CD4-positive, alpha-beta T cell treated with Interleukin-15 for 1 hour (primary cell): ENCODE measurements around the gene HOXD1.

Experiments used
- DNase-seq: peaks from one replicate; pipeline ENCODE4 v3.0.0-alpha.2; 2020

Gene HOXD1

DNA sequence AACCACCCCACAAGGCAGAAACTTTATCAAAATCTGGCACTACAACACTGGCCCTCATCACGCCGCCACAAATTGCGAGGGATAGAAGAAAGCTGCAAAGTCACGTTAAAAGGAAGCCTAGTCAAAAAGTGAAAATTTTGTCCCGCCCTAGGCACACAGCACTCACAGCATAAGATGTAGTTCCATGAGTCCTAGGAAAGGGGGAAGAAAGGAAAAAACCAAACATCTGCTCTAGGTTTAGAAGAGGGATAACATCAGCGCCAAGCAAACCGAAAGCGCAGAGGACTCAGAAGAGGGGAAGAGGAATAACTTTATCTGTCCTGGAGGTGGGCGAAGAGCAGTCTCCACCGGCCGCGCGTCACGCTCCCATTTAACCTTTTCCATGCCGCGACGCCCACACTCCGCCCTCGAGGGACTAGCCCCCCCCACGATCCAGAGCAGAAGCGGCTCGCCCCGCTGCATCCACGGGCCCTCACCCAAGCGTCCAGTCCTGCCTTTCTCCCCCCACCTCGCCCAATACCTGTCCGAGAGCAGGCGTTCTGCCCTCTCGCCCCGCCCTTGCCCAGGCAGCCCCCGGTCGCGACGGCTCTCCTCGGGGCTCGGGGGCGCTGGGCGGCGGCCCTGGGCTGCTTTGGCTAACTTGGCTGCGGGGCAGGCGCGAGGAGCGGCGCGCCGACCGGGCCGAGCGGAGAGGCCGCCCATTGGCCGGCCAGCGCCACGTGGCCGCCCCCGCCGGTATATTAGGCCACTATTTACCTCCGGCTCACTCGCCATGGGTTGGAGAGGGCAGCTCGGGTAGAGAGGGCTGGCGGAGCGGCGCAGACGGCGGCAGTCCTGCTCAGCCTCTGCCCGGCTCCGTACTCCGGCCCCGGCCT, at the start of gene HOXD1:
Gene HOXD1 (plus strand): TSS at position 770 of the 875 bp plus-strand sequence. CDS start 134 bp downstream, outside the sequence.
- DNase-seq = no peak

DNA sequence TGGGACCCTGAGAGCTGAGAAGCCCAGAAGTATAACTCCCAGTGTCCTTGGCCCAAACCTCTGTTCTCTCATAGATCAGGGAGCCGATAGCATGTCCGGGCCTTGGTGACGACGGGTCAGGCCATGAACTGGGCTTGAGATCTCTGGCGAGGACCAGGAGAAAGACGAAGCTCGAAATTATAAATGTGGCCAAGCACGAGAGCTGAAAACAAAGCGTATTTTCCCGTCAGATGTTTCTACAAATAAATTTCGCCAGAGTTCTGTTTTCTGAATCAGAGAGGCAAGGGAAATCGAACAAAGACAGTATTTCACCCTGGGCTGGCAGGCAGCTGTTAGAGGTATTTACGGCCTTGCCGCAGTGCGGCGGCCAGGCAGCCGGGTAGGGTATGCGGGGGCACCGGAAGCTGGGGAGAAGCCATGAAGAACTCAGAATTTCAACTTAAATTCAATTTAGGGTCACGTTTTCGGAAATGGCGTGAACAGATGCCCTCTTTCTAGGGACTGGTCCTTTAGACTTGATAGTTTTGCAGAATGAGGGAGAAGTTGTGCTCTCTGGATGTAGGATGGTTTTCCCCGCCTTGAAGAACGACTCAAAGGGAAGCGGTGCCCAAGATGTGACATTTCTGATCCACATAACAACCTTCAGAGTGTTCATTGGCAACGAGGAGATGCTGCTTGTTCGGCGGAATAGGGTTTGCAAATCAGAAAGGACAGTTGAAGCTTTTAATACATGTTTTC, 49.4 kb upstream of the HOXD1 start:
- no peak for DNase-seq

DNA sequence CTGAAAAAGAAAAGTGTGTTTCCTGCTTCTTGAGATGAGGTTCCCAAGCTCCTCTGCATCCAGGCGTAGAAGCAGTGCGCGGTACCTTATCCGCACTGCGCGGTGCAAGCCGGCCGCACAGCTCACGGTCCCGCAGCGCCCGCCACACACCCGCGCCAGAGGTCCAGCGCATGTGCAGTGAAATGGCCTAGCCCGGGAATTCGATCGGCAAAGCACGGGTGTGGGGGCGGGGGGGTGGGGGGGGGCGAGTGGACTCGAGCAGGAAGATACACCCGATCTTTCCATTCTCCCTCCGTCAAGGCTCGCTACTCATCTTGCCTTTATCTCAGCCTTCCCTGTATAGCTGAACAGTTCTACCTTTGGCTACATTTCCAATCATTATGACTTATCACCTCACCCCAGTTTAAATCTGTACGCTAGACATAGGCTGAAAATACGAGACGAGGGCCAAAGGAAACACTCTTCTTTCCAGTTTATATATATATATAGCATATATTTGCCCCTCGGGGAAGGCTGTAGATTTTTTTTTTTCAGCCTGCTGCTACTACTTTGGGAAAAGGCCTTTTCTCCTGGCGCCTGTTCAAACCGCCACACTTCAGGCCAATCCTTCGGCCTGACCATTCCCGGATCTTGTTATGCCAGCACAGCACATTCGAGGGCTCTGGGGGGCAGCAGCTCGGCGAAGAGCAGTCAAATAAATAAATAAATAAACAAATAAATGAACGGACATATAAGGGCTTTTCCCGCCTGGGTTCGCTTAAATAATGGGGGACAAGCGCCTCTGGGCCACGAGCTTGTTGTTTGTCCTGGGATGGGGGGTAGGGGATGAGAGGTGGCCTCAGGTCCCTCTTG, 48.6 kb upstream of the HOXD1 start:
- no peak for DNase-seq

DNA sequence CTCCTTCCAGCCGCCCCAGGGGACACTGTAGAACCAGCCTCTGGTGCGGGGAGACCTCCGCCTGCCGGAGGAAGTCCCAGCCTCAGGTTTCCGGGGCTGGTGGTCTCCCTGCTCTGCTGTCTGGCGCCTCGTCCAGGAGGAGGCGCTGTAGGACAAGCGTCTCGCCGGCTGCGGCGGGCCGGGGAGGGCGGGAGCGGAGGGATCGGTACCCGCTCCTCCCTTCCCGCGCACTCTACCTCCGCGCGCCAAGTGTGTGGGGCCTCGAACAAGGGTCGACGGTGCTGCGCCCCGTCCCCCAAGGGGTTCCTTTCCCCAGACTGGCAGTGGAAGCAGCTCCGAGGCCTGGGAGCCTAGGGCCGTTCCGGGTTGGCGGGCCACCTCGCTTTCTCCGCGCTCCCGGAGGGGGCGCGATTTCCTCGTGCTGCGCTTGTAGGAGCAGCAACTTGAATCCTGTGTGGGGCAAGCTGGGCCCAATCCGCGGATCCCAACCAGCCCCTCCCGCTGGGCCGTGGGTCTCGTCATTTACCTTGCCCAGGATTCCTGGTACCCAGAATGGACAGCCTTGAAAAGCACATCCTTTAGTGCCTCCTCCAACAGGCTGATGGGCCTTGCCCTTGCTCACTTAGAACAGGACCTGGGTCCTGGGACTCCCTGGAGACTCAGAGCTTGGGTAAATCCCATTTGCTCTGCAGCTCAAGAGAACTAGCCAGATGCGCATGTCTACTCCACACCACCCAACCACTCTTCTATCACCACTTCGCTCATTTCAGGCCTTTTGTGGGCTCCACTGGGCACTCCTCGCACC, 47.8 kb upstream of the HOXD1 start:
- DNase-seq = peak; percentile 53

DNA sequence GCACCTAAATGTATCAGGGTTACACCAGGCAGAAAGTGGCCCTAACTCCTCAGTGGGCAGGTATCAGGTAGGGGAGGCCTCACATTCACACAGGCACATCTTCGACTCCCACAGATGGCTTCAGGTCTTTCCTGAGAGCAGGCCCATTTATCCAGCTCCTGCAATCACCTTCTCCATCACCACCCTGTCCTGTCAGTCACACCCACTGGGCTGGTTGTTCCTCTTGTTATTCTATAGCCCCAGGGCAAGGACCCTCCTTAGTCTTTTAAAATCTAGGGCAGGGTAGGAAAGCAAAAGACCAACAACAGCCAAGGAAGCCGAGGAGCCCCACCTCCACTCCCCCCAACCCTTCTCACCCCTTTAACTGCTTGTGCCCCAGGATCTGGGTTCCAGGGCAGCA, 46.2 kb upstream of the HOXD1 start:
- DNase-seq = no peak

DNA sequence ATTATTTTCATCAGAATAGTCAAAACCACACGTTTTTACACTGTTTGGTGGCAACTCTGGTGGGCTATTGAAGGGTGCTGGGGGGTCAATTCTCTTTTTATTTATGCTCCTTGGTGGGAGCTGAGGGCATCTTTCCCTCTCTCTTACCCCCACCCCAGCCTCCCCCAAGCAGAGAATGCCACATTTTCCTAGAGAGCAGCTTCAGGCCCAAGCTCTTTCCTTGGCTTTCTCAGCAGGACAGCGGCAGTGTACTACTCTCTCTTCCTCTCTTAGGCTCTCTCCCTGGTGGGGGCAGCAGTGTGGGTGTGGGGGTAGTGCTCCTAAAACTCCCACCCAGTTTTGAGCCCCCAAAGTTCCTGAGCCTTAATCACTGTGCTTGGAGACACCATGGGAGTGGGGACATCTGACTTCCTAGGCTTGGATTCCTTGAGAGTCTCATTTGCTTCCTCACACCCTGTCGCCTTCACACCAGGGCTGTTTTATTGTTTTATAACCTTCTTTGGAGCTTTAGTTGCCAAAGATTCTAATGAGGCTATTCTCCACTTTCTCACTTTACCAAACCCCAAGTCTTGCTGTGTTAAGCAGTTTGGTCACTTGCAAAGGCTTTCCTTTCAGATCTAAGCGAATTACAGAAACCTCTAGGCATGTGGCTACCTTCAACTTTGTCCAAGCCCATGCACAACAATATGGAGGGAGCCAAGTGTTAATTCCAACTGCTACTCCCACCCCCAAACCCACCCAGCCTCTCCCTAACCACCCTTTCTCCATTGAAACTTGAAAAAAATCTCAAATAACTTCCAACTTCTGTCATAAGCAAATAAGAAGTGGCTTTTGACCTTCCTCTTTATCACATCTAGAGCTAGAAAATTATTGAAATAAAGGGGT, 43.1 kb upstream of the HOXD1 start:
- no peak for DNase-seq

DNA sequence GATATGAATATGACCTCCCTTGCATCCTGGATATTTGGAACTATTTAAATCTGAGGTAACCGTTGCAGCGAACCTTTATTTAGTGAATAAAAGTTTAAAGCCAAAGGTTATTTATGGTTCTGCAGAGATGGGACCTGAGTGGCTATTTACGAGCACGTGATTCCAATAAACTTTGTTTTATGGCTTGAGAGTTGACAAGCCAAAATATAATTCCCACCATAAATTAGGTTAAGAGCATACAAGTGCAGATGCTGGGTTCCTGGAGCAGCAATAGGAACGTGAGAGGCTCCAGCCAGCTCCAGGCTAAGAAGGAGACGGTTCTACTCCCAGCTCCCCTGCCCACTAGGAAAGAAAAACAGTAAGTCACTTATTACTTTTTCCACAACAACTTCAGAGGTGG, 42.4 kb upstream of the HOXD1 start:
- DNase-seq = no peak

DNA sequence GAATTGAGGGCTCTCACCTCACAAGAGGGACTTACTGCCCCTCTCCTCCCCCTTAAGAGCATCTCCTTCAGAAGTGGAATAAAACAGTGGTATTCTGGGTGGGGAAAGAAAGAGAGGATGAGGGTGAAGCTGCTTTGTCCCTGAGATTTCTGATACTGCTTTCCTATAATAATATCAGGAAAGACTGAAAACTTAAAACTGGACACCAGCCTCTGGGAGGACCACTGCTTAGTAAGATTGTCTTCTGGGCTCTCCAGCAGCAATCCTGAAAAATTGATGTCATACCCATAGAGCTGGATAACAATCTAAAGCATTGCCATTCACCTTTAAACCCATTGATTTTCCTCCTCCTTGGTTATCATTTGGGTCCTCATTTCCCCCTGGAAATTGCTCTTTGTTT, 41.8 kb upstream of the HOXD1 start:
- DNase-seq = no peak

DNA sequence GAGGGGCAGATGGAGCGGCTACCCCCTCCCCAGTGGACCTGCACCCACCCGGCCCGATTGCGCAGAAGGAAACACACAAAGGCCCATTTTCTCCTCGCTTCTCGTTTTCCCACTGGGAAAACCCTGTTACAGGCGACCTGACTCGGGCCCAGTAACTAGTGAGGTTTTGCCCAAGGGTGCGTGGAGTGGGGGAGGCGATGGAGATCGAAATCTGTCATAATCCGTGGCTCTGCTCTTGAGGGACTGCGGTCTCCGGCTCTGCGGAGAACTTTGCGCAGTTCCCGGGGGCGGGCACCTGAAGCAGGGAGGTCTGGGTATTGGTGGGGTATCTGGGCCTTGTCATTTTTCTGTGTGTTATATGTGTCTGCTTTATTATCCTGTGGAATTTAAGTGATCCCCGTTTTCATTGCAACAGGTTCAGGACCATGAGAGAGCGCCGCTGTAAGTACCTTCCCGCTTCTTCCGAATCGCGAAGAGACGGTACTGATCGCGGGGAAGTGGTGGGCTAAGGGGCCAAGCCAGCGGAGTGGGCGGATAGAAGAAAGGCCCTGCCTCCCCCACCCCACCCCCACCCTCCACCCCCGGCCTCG, 41.2 kb upstream of the HOXD1 start:
- no peak for DNase-seq

DNA sequence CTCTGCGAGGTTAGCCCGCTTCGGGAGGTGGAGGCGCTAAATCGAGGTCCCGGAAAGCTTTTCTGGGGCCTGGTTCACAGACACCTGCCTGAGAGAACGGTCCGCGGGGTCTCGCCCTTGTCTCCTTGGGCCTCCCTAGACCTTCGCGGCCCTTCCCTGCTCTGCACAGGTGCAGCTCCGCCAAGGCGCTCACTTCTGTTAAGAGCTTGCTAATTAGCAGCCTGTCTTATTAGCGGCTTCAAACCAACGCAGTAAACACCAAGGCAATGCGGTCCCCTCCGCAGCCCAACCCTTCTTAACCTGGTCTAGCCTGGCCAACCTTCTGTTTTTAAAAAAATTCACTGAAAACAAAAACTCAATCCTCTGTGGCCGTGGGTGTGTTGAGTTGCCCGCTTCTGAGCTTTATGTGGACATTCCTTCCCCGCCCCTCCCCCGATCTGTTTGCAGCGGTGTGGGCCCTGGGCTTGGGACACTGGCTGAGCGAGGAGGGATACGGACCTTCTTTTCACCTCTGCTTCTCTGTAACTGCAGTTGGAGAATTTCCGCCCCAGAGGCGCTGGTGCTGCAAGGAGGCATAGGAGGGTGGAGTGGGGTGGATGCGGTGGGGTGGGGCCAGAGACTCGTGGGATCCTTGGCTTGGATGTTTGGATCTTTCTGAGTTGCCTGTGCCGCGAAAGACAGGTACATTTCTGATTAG, 40.5 kb upstream of the HOXD1 start:
- DNase-seq = no peak

DNA sequence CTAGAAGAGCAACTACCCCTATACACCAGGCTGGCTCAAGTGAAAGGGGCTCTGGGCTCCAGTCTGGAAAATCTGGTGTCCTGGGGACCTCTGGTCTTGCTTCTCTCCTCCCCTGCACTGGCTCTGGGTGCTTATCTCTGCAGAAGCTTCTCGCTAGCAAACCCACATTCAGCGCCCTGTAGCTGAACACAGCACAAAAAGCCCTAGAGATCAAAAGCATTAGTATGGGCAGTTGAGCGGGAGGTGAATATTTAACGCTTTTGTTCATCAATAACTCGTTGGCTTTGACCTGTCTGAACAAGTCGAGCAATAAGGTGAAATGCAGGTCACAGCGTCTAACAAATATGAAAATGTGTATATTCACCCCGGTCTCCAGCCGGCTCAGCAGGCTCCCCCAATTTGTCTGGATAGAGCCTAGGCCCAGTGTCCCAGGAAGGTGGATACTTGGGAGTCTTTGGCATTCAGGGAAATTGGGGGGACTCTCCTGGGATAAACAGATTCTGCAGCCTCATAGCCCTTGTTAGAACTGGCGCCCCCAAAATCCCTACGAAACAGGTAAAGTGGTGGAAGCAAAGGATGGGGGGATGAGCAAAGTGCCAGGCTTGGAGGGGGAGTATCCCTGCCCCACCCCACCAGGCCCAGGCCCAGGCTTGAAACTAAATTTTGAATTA, 39.6 kb upstream of the HOXD1 start:
- DNase-seq = no peak

DNA sequence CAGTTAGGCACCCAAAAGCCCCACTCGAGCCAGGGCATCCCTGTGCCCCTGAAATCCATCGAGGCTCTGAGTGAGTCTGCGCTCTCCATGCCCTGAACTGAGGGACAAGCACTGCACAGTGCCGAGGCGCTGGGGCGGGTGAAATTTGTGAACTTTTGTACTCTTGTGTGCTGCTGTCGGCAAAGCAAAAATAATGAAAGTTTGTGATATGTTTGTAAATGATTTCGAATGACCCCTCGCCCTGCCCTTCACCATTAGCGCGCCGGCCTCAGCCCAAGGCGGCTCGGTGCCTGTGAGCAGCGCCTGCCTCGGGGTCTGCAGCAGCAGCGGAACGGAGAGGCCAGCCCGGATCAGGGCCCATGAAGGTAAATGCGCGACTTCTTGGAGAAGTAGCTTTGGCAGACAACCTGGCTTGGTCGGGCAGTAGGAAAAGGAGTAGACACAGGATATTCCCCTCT, 39.0 kb upstream of the HOXD1 start:
- DNase-seq = no peak

DNA sequence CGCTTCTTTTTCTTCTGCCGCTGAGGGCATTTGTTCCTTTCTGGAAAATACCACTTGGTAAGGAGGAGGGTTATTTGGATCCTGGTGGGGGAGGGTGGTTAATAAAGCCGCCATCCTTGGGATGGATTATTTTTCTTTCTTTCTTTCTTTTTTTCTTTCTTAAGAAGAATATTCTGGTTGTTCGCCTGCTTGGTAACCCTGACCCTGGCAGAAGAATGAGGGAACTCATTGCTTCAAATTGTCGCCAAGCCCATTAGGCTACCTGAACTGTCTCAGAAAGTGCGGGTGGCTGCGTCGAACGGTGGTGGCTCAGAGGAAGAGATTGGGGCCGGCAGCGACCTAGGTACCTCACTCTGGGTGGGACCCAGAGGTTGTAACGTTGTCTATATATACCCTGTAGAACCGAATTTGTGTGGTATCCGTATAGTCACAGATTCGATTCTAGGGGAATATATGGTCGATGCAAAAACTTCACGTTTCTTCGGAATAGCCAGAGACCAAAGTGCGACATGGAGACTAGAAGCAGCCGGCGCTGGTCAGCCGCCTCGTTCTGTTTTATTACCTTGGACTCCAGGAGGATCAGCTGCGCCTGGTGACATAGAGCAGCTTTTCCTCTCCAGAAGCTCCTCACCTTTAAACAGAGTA, 38.4 kb upstream of the HOXD1 start:
- DNase-seq = no peak

DNA sequence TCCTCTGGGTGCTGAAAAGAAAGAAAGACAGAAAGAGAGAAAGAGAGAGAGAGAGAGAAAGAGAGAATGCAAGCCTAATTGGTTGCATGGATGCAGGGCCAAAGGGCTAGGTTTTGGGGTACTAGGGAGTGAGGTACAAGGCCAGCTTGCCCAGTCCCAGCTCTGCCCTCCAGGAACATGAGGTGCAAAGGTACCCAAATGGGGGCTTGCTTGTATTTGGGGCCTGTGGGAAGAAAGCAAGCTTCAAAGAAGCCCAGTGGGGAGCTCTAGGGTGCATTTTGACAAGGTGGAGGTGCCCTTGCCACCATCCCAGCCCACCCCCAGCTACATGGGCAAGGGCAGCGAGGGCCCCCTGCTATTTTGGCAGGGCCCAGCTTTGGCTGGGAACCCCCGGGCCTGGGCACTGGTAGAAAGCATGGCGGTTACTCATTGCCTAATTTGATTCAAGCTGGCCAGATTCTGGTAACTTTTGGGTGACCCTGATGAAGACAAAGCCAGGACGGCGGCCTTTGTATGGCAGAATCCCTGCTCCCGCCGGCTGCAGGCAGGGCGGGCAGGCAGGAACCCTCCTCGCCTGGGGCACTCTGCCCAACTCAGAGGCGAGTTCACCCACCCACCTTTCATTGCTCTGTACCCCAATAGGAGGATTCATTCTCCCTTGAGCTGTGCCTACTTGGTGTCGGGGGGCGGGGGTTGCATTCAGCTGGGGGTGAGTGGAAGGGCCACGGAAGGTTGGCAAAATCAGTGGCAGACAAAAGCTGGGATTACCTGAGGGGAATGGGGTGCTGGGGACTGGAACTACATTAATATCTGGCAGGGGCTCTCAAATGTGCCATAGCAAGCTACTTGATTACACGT, 37.7 kb upstream of the HOXD1 start:
- DNase-seq = no peak

DNA sequence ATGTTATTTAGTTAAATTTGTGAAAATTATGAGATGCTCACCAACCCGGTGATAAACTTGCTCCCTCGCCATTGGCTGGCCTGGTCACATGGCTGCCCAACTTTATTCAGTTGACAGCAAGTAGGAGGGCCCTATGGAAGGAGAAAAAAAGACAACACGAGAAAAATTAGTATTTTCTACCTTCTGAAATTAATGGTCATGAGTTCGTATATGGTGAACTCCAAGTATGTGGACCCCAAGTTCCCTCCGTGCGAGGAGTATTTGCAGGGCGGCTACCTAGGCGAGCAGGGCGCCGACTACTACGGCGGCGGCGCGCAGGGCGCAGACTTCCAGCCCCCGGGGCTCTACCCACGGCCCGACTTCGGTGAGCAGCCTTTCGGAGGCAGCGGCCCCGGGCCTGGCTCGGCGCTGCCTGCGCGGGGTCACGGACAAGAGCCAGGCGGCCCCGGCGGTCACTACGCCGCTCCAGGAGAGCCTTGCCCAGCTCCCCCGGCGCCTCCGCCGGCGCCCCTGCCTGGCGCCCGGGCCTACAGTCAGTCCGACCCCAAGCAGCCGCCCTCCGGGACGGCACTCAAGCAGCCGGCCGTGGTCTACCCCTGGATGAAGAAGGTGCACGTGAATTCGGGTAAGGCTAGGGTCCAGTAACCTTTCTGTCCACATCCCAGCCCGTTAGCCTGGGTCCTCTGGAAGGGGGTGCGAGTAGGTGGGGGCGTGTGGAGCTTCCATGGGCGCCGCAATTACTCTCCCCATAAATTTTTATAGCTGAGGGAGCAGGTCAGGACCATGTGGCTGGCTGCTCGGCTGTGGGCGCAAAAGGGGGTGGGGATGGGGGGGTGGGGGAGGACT, 36.8 kb upstream of the HOXD1 start, which contains the start of gene HOXD4:
Gene HOXD4 (plus strand): TSS at position 109 of the 846 bp plus-strand sequence. CDS start 84 bp downstream, at position 193.
- DNase-seq = no peak

DNA sequence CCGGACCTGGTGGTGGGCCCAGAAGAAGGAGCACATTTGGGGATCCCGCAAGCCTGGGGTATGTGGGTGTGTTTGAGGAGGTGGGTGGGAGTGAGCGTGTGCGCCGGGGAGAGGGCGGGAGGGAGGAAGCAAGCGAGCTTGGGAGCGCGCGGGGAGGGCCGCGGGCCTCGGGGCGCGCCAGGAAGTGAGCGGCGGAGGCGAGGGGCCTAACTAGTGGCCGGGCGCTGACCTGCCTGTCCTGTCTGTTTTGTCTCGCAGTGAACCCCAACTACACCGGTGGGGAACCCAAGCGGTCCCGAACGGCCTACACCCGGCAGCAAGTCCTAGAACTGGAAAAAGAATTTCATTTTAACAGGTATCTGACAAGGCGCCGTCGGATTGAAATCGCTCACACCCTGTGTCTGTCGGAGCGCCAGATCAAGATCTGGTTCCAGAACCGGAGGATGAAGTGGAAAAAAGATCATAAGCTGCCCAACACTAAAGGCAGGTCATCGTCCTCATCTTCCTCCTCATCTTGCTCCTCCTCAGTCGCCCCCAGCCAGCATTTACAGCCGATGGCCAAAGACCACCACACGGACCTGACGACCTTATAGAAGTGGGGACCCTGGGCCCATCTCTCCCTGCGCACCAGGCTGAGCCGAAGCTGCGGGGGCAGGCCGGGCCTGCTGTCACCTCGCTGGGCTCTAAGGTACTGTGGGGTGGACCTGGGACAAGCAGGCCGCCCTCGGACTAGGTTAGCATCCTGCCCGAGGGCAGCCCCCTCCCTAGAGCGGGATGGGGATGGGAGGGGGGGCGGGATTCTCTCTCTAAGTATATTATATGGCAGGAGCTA, 35.9 kb upstream of the HOXD1 start:
- no peak for DNase-seq
